Stimulated activated CD8-positive, alpha-beta memory T cell treated with anti-CD3 and anti-CD28 coated beads, Interleukin-2, amount 100 ng/mL, for 48 hours (primary cell): ENCODE measurements around the gene WFDC1.
"Not testable (repeated sequence)": the region's sequence is repeated elsewhere in the genome, so short reads cannot be mapped to it uniquely, and the experiment has no call there.

ENCODE experiments used
- DNase-seq, 2 donors: peaks; one replicate each; pipeline ENCODE4 v3.0.0-alpha.2; 2020; ENCODE audit warnings: low read depth in 2 of 2

WFDC1 gene

DNA sequence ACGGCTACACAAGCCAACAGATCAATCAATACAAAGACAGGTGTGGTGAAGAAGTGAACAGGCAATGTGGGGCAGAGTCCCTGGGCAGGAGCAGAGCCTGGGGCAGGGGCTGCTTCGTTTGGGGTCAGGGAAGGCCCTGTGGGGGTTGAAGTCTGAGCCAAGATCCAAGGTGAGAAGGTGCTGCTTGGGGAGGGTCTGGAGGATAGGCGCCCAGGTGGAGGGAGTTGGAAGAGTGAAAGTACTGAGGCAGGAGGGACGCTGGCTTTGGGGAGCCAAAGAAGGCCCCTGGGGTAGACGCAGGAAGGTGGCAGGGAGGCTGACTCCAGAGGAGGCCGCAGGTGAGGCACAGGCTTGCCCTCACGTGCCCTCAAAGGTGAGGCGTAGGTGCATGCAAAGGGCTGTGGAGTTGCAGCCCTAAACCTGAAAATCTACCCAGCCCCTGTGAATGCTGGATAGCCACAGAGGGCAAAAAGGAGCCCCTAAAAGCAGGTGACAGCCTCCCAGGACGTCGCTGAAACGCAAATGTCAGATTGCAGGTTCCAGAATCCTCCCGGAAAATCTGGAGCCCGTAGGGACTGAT, 33.3 kb downstream of the WFDC1 start:
- DNase-seq: no peak

DNA sequence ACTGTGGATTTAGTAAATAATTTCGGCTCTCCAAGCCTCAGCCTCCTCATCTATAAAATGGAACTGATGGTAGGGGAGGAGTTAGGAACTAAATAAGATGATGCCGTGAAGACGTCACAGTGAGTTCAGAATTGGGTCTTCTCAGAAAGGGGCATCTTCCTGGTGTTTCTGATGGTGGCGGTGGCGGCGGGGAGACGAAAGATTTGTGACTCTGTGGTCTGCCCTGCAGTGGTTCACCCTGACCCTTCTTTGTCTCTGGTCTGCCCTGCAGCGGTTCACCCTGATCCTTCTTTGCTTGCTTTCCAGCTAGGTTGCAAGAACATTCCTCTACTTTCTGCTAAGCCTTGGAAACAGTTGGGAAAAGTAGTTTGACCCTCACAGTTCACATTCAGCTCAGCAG, 34.3 kb downstream of the WFDC1 start:
- DNase-seq: no peak

DNA sequence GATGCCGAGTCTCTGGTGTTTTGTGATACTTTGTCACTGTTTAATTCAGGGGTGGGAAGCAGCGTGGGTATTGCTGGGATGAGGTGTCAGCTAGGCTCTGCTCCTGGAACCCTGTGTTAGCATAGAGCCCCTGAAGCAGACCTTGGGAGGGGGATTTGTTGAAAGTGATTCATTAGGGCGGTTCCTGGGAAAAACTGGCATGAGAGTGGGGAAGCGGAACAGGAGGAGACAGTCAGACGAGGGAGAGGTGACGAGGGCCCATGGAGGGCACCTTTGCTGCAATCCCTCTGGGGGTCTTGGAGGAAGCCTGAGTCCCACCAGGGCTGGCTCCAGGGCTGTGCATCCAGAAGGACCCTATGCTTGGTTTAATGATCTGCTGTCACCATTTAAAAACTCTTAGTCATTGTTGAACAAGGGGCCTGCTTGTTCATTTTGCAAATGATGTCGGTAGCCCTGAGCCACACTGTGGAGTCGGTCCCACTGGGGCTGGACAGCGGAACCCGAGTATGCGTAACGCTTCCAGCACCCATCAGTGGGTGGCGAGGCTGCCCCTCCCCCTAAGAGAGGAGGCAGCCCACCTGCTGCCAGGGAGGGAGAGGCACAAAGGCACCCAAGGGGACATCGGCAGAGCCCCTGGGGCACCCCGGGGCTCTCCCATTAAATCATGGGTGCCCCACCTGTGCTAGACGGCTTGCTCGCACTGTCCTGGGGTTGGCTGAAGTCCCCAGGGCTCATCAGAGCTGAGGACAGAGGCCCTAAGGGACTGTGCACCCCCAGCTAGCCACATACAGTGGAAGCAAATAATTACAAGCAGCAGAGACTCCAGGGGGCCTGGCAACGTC, 35.4 kb downstream of the WFDC1 start:
- no peak for DNase-seq

DNA sequence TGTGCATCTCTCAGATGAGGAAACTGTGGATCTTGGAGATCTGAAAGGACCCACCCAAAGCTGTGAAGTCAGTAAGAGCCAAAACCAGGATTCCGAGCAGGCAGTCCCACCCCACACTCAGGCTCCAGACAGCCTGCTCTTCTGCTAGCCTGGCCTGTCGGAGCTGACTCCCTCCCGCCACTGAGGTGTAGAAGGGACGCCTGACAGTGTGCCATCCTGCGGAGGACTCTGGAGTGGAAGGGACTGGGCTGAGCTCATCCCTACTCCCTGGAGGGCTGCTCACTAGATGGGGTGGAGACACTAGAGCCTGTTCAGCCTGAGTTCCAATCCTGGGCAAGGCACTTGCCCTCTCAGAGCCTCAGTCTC, 36.0 kb downstream of the WFDC1 start:
- no peak for DNase-seq

DNA sequence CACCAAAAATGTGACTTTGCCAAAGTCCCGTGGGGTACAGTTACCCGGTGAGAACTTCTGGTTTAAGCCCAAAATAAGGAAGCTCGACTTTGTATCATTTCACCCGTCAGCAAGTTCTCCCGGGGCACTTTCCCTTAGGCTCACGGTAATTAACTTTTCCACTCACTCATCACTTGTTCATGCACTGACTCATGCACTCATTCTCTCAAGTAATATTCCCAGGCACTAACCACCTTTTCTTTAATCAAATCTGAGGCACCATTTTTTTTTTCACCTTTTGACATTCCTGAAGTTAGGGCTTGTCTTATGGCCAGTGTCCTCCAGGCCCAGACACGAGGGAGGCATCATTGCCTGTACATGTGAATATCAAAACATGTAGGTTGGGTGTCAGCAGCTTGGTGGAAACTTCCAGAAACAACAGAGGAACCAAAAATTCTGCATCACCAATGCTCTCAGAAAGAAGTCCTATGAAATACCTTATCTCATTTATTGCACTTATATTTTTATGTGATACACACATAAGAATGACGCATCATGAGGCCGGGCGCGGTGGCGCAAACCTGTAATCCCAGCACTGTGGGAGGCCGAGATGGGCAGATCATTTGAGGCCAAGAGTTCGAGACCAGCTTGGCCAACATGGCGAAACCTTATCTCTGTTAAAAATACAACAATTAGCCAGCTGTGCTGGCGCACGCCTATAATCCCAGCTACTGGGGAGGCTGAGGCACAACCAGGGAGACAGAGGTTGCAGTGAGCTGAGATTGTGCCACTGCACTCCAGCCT, 37.5 kb downstream of the WFDC1 start:
- no peak for DNase-seq

DNA sequence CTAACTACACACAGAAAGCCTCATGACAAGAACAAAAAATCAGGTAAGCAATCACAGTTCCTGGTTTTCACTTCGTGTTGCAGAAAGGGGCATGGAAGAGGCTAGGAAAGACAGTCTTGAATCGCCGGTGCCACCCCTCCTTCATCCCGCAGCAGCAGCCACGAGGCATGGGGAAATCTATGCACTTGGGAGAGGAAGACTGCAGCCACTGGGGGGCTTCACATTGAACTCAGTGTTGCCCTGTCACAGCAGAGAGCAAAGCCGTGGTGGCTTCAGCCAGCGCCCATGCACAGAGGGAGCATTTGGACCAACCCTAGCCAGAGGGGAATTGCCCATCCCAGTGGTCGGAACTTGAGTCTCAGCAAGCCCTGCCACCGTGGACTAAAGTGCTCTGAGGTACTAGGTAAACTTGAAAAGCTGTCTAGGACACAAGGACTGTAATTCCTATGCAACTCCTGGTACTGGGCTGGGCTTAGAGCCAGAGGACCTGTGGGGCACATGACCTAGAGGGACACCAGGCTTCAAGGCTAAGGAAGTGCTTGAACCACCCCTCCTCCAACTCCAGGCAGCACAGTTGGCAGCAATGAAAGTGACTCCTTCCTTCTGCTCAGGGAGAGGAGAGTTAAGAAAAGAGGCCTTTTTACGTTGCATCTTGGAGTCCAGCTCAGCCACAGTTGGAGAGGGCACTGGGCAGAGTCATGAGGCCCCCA, 38.5 kb downstream of the WFDC1 start:
- DNase-seq: no peak

DNA sequence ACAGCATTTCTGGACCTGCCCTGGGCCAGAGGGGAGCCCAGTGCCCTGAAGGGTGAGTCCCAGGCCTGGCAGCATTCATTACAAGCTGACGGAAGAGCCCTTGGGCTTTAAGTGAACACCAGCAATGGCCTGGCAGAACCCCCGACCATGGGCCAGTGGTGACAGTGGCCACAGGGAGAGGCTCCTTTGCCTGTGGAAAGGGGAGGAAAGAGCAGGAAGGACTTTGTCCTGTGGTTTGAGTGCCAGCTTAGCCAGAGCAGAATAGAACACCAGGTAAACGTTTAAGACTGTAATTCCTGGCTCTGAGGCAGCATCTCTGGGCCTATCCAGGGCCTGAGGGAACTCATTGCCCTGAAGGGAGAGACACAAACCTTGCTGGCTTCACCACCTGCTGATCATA, 39.4 kb downstream of the WFDC1 start:
- DNase-seq: no peak

DNA sequence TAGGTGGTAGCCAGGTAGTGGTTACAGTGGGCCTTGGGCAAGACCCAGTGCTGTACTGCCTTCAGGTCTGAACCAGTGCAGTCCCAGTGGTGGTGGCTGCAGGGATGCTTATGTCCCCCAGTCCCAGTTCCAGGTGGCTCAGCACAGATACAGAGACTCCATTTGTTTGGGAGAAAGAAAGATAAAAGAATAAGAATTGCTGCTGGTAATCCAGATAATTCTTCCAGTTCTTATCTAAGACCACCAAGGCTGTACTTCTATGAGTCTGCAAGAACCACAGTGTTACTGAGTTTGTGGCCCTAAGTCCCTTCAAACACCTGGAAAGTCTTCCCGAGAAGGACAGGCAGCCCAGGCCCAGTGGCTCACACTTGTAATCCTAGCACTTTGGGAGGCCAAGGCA, 39.8 kb downstream of the WFDC1 start:
- no peak for DNase-seq

DNA sequence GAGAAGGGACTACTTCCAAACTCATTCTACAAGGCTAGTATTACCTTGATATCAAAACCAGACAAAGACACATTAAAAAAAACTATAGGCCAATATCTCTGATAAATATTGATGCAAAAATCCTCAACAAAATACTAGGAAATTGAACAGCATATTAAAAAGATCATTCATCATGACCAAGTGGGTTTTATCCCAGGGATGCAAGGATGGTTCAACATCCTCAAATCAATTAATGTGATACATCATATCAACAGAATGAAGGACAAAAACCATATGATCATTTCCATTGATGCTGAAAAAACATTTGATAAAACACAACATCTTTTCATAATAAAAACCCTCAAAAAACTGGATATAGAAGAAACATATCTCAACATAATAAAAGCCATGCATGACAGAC, 42.6 kb downstream of the WFDC1 start:
- DNase-seq: not testable (repeated sequence)

DNA sequence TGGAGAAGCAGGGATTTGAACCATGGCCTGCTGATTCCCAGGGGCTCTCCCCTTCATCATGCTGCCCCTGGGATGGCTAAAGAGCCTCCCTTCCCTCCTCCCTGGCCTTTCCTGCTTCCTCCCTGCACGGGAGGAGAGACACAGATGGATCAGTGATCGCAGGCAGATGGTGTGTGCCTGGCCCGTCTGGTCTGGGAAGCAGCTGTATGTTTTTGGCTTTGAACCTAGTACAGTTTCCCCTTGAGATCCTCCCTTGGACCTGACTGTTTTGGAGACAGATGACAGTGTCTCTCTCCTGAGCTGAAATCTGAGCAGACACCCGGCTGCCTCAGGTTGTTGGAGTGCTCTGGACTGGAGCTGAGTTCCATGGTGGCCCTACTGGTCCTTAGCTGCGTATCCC, 44.6 kb downstream of the WFDC1 start:
- DNase-seq: no peak

DNA sequence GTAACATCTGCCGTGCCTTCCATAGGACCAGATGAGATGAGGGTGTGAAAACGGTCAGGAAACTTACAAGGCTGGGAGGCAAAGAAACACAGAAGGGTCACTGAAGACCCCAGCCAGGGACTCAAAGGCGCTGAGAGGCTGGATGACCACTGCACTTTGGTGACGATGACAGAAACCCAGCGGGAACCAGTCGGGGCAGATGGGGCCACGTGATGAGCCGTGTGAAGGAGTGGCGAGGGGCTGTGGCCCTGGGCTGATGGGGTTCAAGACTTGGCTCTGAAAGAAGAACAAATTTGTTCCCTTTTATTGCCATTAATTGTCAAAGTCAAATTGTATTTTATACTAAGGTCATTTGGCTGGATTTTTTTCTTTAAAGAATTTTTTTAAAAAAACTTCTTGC, 45.1 kb downstream of the WFDC1 start:
- DNase-seq: no peak

DNA sequence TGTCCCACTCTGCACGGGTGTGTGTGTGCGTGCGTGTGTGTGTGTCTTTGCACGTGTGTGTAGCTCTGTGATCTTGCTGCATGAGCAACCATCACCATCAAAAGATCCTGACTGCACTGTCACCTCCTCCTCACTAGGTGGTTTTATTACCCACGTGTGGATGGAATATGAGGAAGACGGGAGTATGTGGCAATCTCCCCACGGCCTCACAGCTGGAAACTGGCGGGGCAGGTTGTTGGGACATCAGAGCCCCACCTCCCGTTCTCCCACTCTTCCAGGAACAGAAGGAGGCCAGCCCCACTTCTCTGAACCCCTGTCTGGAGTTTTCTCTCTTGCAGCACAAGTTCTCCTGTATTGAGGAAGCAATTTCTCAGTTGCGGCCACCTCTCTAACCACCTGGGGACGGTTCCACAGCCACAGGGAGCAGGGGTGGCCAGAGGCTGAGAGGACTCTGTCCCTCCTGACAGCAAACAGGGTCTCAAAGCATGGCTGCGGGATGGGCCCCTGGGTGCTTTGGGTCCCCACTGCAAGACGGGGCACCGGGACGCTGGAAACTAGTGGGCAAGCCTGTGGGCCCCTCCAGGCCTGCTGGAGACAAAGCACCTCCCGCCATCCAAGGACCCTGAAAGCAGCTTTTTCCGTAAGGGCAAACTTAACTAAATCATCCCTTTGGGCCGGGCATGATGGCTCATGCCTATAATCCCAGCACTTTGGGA, 45.8 kb downstream of the WFDC1 start:
- no peak for DNase-seq

DNA sequence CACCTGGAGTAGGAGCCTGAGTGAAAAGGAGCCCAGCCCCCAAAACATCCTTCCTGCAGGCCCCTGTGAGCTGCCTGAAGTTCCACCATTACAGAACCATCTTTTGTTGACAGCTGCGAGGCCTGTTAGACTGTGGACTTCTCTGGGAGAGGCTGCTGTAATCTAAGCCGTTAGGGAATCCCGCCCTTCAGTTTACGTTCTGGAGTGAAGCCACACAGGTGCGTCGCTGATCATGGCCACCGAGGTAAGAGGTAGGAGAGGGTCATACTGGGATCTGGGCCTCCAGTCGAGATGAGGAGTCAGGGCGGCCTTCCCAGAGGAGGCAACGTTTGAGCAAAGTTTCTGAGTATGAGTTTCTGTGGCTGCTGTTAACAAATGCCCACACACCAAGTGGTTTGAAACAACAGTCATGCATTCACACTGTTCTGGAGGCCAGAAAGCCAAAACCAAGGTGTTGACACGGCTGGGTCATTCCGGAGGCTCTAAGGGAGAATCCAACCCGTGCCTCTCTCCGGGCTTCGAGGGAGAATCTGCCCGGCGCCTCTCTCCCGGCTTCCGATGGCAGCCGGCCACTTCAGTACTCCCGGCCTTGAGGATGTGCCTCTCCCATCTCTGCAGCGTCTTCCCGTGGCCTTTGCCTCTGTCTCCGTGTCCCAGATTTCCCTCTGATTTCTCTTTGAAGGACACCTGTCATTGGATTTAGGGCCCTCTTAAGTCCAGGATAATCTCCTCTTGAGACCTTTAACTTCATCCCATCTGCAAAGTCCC, 47.0 kb downstream of the WFDC1 start:
- DNase-seq: no peak

DNA sequence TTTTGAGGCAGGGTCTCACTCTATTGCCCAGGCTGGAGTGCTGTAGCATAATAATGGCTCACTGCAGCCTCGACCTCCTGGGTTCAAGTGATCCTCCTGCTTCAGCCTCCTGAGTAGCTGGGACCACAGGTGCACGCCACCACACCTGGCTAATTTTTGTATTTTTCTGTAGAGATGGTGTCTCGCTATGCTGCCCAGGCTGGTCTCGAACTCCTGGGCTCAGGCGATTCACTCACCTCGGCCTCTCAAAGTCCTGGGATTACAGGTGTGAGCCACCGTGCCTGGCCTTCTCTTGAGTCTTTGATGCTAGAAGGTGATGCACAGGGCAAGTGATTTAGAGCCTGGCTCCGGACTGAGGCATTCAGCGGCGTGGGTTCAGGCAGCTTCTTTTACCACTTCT, 49.1 kb downstream of the WFDC1 start:
- not testable (repeated sequence) for DNase-seq

DNA sequence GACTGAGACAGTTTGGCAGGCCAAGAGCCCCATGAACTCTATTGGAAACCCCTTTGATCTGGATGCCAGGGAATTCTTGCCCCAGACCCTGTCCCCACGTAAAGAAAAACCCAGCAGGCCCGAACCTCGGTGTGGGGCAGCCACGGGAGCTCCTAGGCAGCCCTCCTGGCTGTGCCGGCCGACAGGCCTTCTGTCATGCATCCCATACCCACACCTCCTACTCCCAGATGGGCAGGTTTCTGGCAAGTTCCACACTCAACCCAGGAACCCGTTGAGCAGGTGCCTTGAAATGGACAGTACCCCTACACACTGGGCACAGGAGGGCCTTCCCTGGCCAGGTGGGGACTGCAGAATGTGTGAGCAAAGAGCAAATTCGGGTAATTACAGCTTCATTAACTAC, 50.1 kb downstream of the WFDC1 start:
- no peak for DNase-seq

DNA sequence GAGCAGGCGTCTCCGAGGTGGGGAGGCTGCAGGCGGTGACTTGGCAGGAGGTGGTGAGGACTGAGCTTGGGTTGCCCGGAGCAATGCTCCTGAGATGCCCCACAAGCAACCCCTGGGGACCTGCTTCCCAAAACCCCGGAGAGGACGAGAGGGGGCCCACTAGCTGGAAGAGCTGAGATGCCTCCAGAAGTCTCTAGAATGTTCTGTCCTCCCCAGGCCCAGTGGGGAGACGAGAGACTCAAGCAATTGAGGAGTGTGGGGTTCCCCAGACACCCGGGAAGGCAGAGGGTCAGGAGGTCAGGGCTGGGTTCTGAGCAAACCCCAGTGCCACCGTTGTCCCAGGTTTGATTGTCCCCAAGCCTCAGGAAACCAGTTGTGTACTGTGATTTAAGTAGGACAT, 52.5 kb downstream of the WFDC1 start:
- DNase-seq: no peak

DNA sequence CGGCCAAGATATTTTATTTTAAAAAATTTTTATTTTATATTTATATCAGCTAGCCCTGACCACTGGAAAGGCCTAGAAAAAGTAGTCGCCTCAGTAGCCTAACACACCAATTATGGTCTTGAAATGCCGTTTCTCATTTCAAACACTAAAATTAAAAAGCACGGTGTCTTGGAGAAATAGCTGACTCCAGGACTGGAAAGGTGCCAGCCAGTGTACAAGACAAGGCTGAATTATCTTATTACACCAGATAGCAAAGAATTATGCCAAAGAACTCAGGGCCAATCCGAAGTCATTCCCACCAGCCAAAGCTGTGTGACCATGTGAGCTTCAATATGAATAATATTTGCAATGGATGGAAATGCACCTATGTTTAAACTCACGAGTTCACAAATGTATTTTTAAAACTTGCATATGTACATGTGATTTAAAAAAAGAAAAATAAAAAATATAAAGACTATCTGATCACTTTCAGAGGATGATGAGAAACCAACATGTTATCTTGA, 53.8 kb downstream of the WFDC1 start:
- no peak for DNase-seq

DNA sequence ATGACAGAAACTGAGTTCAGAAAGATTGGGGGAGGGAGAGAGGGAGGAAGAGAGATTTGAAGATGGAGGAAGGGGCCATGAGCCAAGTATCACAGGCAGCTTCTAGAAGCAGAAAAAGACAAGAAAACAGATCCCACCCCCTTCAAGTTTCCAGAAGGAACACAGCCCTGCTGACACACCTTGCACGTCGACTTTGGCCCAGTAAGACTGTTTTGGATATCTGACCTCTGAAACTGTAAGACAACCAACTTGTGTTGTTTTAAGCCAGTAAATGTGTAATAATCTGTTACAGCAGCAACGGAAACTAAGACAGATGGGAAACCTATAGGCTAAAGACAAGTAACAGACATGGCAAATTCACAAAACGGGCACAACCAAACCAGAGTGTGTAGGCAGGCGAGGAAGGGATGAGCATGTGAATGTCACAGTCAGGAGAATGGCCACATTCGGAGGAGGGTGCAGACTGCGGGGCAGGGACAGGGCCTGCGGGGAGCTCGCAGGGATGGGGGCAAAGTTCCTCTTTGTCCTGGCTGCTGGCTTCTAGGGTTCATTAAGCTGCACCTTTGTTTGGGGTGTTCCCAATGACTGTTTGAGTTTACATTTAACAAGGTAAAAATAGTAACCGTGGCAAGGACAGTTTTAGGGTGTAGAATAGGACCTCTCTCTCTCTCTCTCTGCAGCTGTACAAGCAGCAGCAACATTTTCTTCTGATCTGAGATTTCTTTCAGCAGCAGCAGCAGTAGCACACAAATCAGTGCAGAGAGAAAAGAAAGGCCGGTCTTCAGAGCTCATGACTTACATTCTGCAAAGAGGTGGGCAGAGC, 55.4 kb downstream of the WFDC1 start:
- no peak for DNase-seq

DNA sequence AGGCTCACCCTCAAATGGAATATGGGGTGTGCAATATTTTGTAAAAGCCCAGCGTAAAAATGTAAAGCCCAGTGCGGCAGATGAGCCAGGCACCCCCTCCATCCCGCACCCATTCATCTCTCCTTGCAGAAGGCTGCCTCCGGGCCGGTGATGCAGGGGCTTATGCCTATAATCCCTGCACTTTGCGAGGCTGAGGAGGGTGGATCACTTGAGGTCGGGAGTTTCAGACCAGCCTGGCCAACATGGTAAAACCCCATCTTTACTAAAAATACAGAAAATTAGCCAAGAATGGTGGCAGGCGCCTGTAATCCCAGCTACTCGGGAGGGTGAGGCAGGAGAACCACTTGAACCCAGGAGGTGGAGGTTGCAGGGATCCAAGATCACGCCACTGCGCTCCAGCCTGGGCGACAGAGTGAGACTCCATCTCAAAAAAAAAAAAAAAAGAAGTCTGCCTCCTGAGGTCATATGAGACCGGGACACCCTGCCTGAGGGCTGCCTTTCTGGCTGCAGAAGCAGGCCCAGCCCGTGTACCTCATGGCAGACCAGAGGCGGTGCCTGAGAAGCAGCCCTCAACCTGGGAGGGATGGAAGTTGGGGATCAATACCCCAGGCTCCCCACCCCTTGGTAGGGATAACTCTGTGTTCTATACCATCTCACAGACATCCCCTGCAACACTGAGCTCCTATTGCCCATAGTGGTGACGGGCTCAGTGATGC, 56.2 kb downstream of the WFDC1 start:
- DNase-seq: no peak
